ENCODE data around the gene IL17B. TPM values are rescaled to one million over a fixed set of nuclear protein-coding genes. Genes with fewer than 3 reads are reported as not detected.
A peak's percentile ranks its signal among the peaks of the same experiment; 100 is the strongest.

The IL17B gene
- total and polyA plus RNA-seq, 9 of the 15 experiments (the other 6 are each of a cell fraction or from before 2014, with no cell fraction given), result 0.28 to 2.6 (median 0.53) TPM; not detected in 2

GRCh38 chr5:149419532-149419858 lies 40.4 kb upstream of the IL17B start (continued):
- TF ChIP-seq GTF2E2 (tag; IDR thresholded peaks at IDR 0.05) (no peak), NR4A1 (CRISPR knock-in tag; IDR thresholded peaks at IDR 0.05) (no peak), NR4A1 (tag; IDR thresholded peaks at IDR 0.05) (no peak), HIVEP1 (CRISPR knock-in tag; IDR thresholded peaks at IDR 0.05) (no peak), ADNP (tag; IDR thresholded peaks at IDR 0.05) (no peak)

DNA sequence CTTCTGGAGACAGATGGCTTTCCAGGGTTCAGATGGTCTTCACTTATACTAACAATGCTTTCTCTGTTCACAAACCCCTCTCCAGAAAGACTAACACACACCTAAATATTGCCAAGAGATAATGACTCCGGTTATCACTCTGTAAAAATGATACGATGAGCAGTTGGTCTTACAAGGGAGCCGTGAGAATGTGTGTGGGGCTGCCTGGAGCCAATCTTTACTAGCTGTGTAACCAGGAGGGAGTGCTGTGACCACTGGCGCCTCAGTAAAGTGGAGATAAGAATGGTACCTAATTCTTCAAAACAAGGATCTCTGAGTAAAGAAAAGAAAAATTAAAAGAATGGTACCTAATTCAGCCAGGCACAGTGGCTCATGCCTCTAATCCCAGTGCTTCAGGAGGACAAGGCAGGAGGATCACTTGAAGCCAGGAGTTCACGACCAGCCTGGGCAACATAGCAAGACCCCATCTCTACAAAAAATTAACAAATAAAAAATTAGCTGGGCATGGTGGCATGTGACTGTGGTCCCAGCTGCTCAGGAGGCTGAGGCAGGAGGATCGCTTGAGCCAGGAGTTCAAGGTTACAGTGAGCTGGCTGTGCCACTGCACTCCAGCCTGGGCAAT lies 39.9 kb upstream of the IL17B start:
- no peak for DNase-seq (ENCODE audit: extremely low read depth in 1 of 4, low spot score in 3 of 4)
- Histone ChIP-seq H3K9ac (ENCODE audit: insufficient read depth in 1 of 2, low read depth in 2 of 2, low read length in 2 of 2) (no peak overlapping the region), H2AFZ (ENCODE audit: low read depth, low read length) (peak overlapping the region; percentile 44; the same call in 1 of the 2 replicates), H3K4me2 (ENCODE audit: insufficient read depth, low read length) (no peak overlapping the region; the same call in 1 of the 2 replicates), H3K27ac (ENCODE audit: extremely low read depth, low read depth, low read length) (no peak overlapping the region), H4K20me1 (replicated peaks; ENCODE audit: control insufficient read depth, insufficient read depth, low read length) (no peaks in the 10 kb centered on the region), H3K9me1 (ENCODE audit: control insufficient read depth, insufficient read depth, low read length) (no peaks in the 10 kb centered on the region), H3K27me3 (ENCODE audit: control insufficient read depth in 2 of 2, insufficient read depth in 2 of 2, low read length in 2 of 2) (no peaks in the 10 kb centered on the region), H3K4me3 (no peak overlapping the region), H3K79me2 (ENCODE audit: control insufficient read depth, insufficient read depth, low read length) (no peaks in the 10 kb centered on the region), H3K4me1 (replicated peaks in 1 of 2; ENCODE audit: control insufficient read depth in 2 of 2, insufficient read depth in 2 of 2, low read length in 2 of 2) (peaks cover 7 to 15% of the 10 kb centered on the region in 2 experiments), H3K9me3 (replicated peaks; ENCODE audit: control insufficient read depth, insufficient read depth, low read depth, low read length) (no peaks in the 10 kb centered on the region), H3K36me3 (ENCODE audit: control insufficient read depth, insufficient read depth, low read length) (no peaks in the 10 kb centered on the region)
- ChIA-PET CTCF (ENCODE audit: low intra/inter-chr PET ratio) (no interaction called here), POLR2A (interaction anchor here (0.6 to 1.2 kb wide), 2 partner anchors 9 to 144 kb away, joined by 3 to 5 read pairs; no protein-coding TSS in a partner anchor)
- in situ Hi-C loops (cut with MboI), result no loop called here
- no TSS peak for BruUV-seq (replicated peaks)
- FAIRE-seq, result peak; percentile 37
- intact Hi-C loops (cut with micrococcal nuclease), result no loop called here
- 0 out of 3 replicates have a peak, but pooled peaks have one; percentile 9 for ATAC-seq
- WGBS (ENCODE audit: insufficient coverage, low coverage, missing lambda C conversion rate), result 28% methylated on average over 6 of the region's 6 CpGs
- TF ChIP-seq XRCC3 (IDR thresholded peaks at IDR 0.05) (no peak), ZNF695 (CRISPR knock-in tag; IDR thresholded peaks at IDR 0.05) (no peak), STAG1 (CRISPR knock-in tag; IDR thresholded peaks at IDR 0.05; ENCODE audit: borderline replicate concordance) (no peak), ZBTB11 (CRISPR knock-in tag; IDR thresholded peaks at IDR 0.05) (no peak), POLR2AphosphoS2 (IDR thresholded peaks at IDR 0.05; ENCODE audit: low read length) (no peak), BCOR (IDR thresholded peaks at IDR 0.05) (peak; percentile 75), BHLHE40 (IDR thresholded peaks at IDR 0.05; ENCODE audit: low read length) (no peak), TFAP4 (CRISPR knock-in tag; IDR thresholded peaks at IDR 0.05; ENCODE audit: borderline replicate concordance) (no peak)
- TF ChIP-seq, protein P1, sequence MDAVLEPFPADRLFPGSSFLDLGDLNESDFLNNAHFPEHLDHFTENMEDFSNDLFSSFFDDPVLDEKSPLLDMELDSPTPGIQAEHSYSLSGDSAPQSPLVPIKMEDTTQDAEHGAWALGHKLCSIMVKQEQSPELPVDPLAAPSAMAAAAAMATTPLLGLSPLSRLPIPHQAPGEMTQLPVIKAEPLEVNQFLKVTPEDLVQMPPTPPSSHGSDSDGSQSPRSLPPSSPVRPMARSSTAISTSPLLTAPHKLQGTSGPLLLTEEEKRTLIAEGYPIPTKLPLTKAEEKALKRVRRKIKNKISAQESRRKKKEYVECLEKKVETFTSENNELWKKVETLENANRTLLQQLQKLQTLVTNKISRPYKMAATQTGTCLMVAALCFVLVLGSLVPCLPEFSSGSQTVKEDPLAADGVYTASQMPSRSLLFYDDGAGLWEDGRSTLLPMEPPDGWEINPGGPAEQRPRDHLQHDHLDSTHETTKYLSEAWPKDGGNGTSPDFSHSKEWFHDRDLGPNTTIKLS (IDR thresholded peaks at IDR 0.05; ENCODE audit: borderline replicate concordance, low read depth), result no peak

All from K562 (cell line).